Naive thymus-derived CD8-positive, alpha-beta T cell (primary cell): ENCODE measurements around the gene KRT35. TPM values are rescaled to one million over a fixed set of nuclear protein-coding genes. Genes with fewer than 3 reads are reported as not detected.
"Not testable (repeated sequence)": the region's sequence is repeated elsewhere in the genome, so short reads cannot be mapped to it uniquely, and the experiment has no call there.

Experiments used
- ATAC-seq, 2 donors: fragments of 150-1000 bp; cut with Tn5 transposase in 1 of 2; sonication (Bioruptor Pico), chemical (Tn5 transposase) in 1 of 2; 1 replicate in 1 of 2; 2 replicates in 1 of 2; pipeline ENCODE4 v1.10.0; 2021; ENCODE audit warnings: mild to moderate bottlenecking in 2 of 2, moderate library complexity in 2 of 2
- POLR2A ChIA-PET: fragments of 350-600 bp; sonication (Branson Sonifier 250); formaldehyde crosslinking; loops from one replicate; lab custom pipeline; 2021; ENCODE audit warnings: antibody characterized with exemption; lab: Charles Lee
- DNase-seq, 10 donors: peaks; one replicate each; pipeline versions ENCODE4 v3.0.0 to v3.0.0-alpha.2; 2020 to 2022
- H3K27ac Mint-ChIP-seq, 10 donors: one replicate each; pipeline ENCODE4 v1.8.0; 2020 to 2022; ENCODE audit warnings: mild to moderate bottlenecking in 10 of 10, mixed read lengths in 10 of 10, moderate library complexity in 4 of 10, inconsistent platforms in 1 of 10
- H3K27me3 Mint-ChIP-seq, 5 donors: one replicate each; pipeline ENCODE4 v1.8.0; 2021 to 2022; ENCODE audit warnings: mixed read lengths in 5 of 5
- H3K36me3 Mint-ChIP-seq, 3 donors: one replicate each; pipeline ENCODE4 v1.8.0; 2020 to 2022; ENCODE audit warnings: mixed read lengths in 3 of 3, mild to moderate bottlenecking in 2 of 3, inconsistent platforms in 1 of 3
- H3K4me1 Mint-ChIP-seq, 4 donors: one replicate each; pipeline ENCODE4 v1.8.0; 2021 to 2022; ENCODE audit warnings: mixed read lengths in 4 of 4
- H3K4me3 Mint-ChIP-seq, 10 donors: one replicate each; pipeline ENCODE4 v1.8.0; 2020 to 2022; ENCODE audit warnings: mild to moderate bottlenecking in 10 of 10, mixed read lengths in 10 of 10, moderate library complexity in 6 of 10, inconsistent platforms in 1 of 10
- H3K9me3 Mint-ChIP-seq, 9 donors: one replicate each; pipeline ENCODE4 v1.8.0; 2020 to 2022; ENCODE audit warnings: mixed read lengths in 9 of 9, mild to moderate bottlenecking in 3 of 9, inconsistent platforms in 1 of 9, moderate library complexity in 1 of 9
- microRNA-seq: library from miRNA; unstranded; fragments of <30 nt; microRNA quantifications from one replicate; pipeline ENCODE4 v1.2.0, GENCODE V29; 2022; ENCODE audit warnings: borderline microRNAs expressed
- polyA plus RNA-seq, 3 donors: library from polyadenylated mRNA; unstranded; fragments of 300-500 nt; fragmentation: Illumina TruSeq; gene quantifications; one replicate each; pipeline ENCODE4 v1.2.3, GENCODE V29; 2021
- total RNA-seq, 8 experiments: library from RNA in 2 of 8; stranded (reverse) in 2 of 8; gene quantifications; one replicate each; pipeline ENCODE4 v1.2.3 and lab custom pipeline; 2021 to 2026

The KRT35 gene
- total and polyA plus RNA-seq, 5 experiments from 2014 or later = not detected

GRCh38 chr17:41439375-41439774 lies 41.6 kb downstream of the KRT35 start:
- H3K27ac Mint-ChIP-seq = no peak overlapping the region
- H3K9me3 Mint-ChIP-seq = no peaks in the 10 kb centered on the region
- no peak overlapping the region for H3K4me3 Mint-ChIP-seq
- no peak for DNase-seq
- H3K27me3 Mint-ChIP-seq = peaks cover 0 to 16% (median 1%) of the 10 kb centered on the region in 5 donors
- H3K36me3 Mint-ChIP-seq = no peaks in the 10 kb centered on the region
- POLR2A ChIA-PET = interaction anchor here (1.0 kb wide), 1 partner anchor 299 kb away, joined by 3 read pairs; no protein-coding TSS in a partner anchor
- no peak for ATAC-seq
- peaks cover 0 to 10% (median 5%) of the 10 kb centered on the region in 4 donors for H3K4me1 Mint-ChIP-seq

GRCh38 chr17:41437769-41438168 lies 43.2 kb downstream of the KRT35 start:
- DNase-seq (no peak), ATAC-seq (no peak)
- H3K27me3 Mint-ChIP-seq = peaks cover 0 to 5% (median under 1%) of the 10 kb centered on the region in 5 donors
- H3K4me3 Mint-ChIP-seq = no peak overlapping the region
- no peak overlapping the region for H3K27ac Mint-ChIP-seq
- POLR2A ChIA-PET = no interaction called here
- no peaks in the 10 kb centered on the region for H3K36me3 Mint-ChIP-seq
- H3K4me1 Mint-ChIP-seq = peaks cover 0 to 15% (median 9%) of the 10 kb centered on the region in 4 donors
- H3K9me3 Mint-ChIP-seq = no peaks in the 10 kb centered on the region

- H3K27ac Mint-ChIP-seq = no peak overlapping the region
- H3K27me3 Mint-ChIP-seq = peaks cover 0 to 5% (median 0%) of the 10 kb centered on the region in 5 donors
- H3K9me3 Mint-ChIP-seq = no peaks in the 10 kb centered on the region
- DNase-seq (no peak), ATAC-seq (no peak)
- no peak overlapping the region for H3K4me3 Mint-ChIP-seq
- H3K36me3 Mint-ChIP-seq = no peaks in the 10 kb centered on the region
- POLR2A ChIA-PET = no interaction called here
- peaks cover 0 to 15% (median 9%) of the 10 kb centered on the region in 4 donors for H3K4me1 Mint-ChIP-seq
Observed at GRCh38 chr17:41437254-41437653, 43.7 kb downstream of the KRT35 start.

GRCh38 chr17:41434415-41434814 lies 46.5 kb downstream of the KRT35 start:
- POLR2A ChIA-PET = no interaction called here
- H3K27ac Mint-ChIP-seq = peak overlapping the region in 4 of 10 donors; percentile 11 to 47 (median 33)
- H3K4me3 Mint-ChIP-seq = no peak overlapping the region
- H3K9me3 Mint-ChIP-seq = no peaks in the 10 kb centered on the region
- H3K36me3 Mint-ChIP-seq = no peaks in the 10 kb centered on the region
- H3K27me3 Mint-ChIP-seq = peaks cover 0 to 3% (median 0%) of the 10 kb centered on the region in 5 donors
- ATAC-seq (no peak), DNase-seq (peak in 1 of 10 donors; percentile 20)
- H3K4me1 Mint-ChIP-seq = peaks cover 0 to 15% (median 9%) of the 10 kb centered on the region in 4 donors

DNA sequence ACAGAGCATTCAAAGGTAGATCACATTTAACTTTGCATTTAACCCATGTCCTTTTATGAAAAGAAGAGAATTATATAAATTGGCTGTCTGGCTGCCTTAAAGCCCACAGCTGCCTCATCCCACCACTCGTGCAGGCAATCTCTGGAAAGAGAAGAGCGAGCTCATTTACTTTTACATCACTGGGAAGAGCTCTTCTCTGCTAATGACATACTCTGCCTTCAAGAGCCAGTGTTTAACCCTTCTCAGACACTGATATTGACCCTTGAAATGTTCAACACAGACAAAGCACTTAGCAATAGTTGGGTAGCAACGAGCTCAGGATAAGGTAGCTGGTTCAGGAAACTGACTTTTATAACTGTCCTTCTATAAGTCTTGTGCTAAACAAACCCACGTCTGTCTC lies 46.9 kb downstream of the KRT35 start:
- no peaks in the 10 kb centered on the region for H3K9me3 Mint-ChIP-seq
- POLR2A ChIA-PET = no interaction called here
- H3K4me1 Mint-ChIP-seq = peaks cover 0 to 15% (median 9%) of the 10 kb centered on the region in 4 donors
- no peak overlapping the region for H3K4me3 Mint-ChIP-seq
- H3K27me3 Mint-ChIP-seq = peaks cover 0 to 3% (median 0%) of the 10 kb centered on the region in 5 donors
- H3K27ac Mint-ChIP-seq = peak overlapping the region in 1 of 10 donors; percentile 22
- ATAC-seq (no peak), DNase-seq (no peak)
- no peaks in the 10 kb centered on the region for H3K36me3 Mint-ChIP-seq

GRCh38 chr17:41433586-41433985 lies 47.4 kb downstream of the KRT35 start:
- no peak overlapping the region for H3K27ac Mint-ChIP-seq
- peaks cover 0 to 15% (median 9%) of the 10 kb centered on the region in 4 donors for H3K4me1 Mint-ChIP-seq
- H3K9me3 Mint-ChIP-seq = no peaks in the 10 kb centered on the region
- no peaks in the 10 kb centered on the region for H3K36me3 Mint-ChIP-seq
- ATAC-seq = no peak
- no peak overlapping the region for H3K4me3 Mint-ChIP-seq
- no peak for DNase-seq
- H3K27me3 Mint-ChIP-seq = peaks cover 0 to 3% (median 0%) of the 10 kb centered on the region in 5 donors
- POLR2A ChIA-PET = no interaction called here

DNA sequence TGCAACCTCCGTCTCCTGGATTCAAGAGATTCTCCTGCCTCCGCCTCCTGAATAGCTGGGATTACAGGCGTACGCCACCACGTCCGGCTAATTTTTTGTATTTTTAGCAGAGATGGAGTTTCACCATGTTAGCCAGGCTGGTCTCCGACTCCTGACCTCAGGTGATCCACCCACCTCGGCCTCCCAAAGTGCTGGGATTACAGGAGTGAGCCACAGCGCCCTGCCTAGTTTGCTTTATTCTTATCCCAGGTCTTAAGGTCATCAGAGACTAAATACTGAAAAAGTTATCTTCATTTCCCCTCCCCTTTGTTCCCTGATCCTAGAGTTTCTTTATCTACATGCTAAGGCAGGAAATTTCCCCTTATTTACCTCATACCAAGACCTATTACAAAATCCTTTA lies 50.6 kb downstream of the KRT35 start:
- H3K27me3 Mint-ChIP-seq, ATAC-seq, H3K36me3 Mint-ChIP-seq, H3K9me3 Mint-ChIP-seq, H3K4me3 Mint-ChIP-seq, DNase-seq, POLR2A ChIA-PET: not testable (repeated sequence)
- Mint-ChIP-seq H3K27ac (peak overlapping the region in 1 of 10 donors; percentile 12), H3K4me1 (peaks cover 2 to 15% (median 8%) of the 10 kb centered on the region in 4 donors)

DNA sequence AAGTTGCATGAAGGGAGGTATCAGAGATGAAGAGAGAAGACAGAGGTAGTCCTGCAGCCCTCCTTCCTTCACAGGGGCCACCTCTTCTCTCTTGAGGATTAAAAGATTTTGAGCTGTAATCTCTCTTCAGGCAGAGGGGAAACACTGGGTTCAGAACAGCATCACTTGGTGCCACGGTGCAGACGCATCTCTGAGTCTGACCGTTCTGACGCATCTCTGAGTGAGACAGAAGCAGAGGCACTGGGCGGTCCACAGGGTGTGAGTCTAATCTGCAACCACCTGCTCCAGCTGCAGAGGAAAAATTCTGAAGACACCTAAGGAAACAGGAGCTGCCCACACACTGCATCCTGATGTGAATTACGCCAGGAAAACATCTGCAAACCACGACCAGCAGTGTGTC lies 51.3 kb downstream of the KRT35 start:
- Mint-ChIP-seq H3K36me3 (no peaks in the 10 kb centered on the region), H3K27ac (no peak overlapping the region), H3K4me1 (peaks cover 3 to 12% (median 4%) of the 10 kb centered on the region in 4 donors), H3K9me3 (no peaks in the 10 kb centered on the region), H3K27me3 (peaks cover 0 to 3% (median 0%) of the 10 kb centered on the region in 5 donors), H3K4me3 (no peak overlapping the region)
- POLR2A ChIA-PET = no interaction called here
- DNase-seq = no peak
- ATAC-seq = no peak

- ATAC-seq (no peak), DNase-seq (no peak)
- Mint-ChIP-seq H3K27me3 (peaks cover 0 to 3% (median 0%) of the 10 kb centered on the region in 5 donors), H3K4me1 (peaks cover 0 to 4% (median 2%) of the 10 kb centered on the region in 4 donors), H3K36me3 (no peaks in the 10 kb centered on the region), H3K4me3 (no peak overlapping the region), H3K27ac (no peak overlapping the region), H3K9me3 (no peaks in the 10 kb centered on the region)
- POLR2A ChIA-PET = no interaction called here
Observed at GRCh38 chr17:41428591-41429291, 52.2 kb downstream of the KRT35 start.

Small RNAs within 50 kb of the gene (microRNA-seq; reads per million reads assigned to microRNA genes)
- gene MIR6510 = not detected

Other genes with a start within 250 kb of the KRT35 start
- not detected for gene KRTAP9-3, start 248.7 kb downstream of the KRT35 start, total RNA-seq
- not detected for gene KRTAP9-3, start 248.7 kb downstream of the KRT35 start, polyA plus RNA-seq
- gene KRTAP9-8, start 243.2 kb downstream of the KRT35 start, total RNA-seq = not detected
- gene KRTAP9-8, start 243.2 kb downstream of the KRT35 start, polyA plus RNA-seq = not detected
- not detected for gene KRTAP9-4, start 231.5 kb downstream of the KRT35 start, total RNA-seq
- not detected for gene KRTAP9-4, start 231.5 kb downstream of the KRT35 start, polyA plus RNA-seq
- gene KRTAP9-9, start 225.8 kb downstream of the KRT35 start, total RNA-seq = not detected
- gene KRTAP9-9, start 225.8 kb downstream of the KRT35 start, polyA plus RNA-seq = not detected
- gene KRTAP9-6, start 215.8 kb downstream of the KRT35 start, total RNA-seq = not detected
- gene KRTAP9-6, start 215.8 kb downstream of the KRT35 start, polyA plus RNA-seq = not detected
- not detected for gene KRTAP9-7, start 205.5 kb downstream of the KRT35 start, total RNA-seq
- gene KRTAP9-7, start 205.5 kb downstream of the KRT35 start, polyA plus RNA-seq = not detected
- gene KRTAP29-1, start 178.3 kb downstream of the KRT35 start, total RNA-seq = not detected
- 1 to 10 TPM in 1 of 3 donors, not detected in 2; 1.1 TPM for gene KRTAP29-1, start 178.3 kb downstream of the KRT35 start, polyA plus RNA-seq
- under 1 TPM in 1 of 2 experiments, not detected in 1; 0.23 TPM for gene KRTAP16-1, start 171.8 kb downstream of the KRT35 start, total RNA-seq
- gene KRTAP16-1, start 171.8 kb downstream of the KRT35 start, polyA plus RNA-seq = under 1 TPM in 1 of 3 donors, not detected in 2; 0.12 TPM
- not detected for gene KRTAP17-1, start 165.4 kb downstream of the KRT35 start, total RNA-seq
- not detected for gene KRTAP17-1, start 165.4 kb downstream of the KRT35 start, polyA plus RNA-seq
- not detected for gene KRT33A, start 130.3 kb downstream of the KRT35 start, total RNA-seq
- gene KRT33A, start 130.3 kb downstream of the KRT35 start, polyA plus RNA-seq = not detected
- gene KRT33B, start 111.3 kb downstream of the KRT35 start, total RNA-seq = not detected
- not detected for gene KRT33B, start 111.3 kb downstream of the KRT35 start, polyA plus RNA-seq
- gene KRT34, start 98.8 kb downstream of the KRT35 start, total RNA-seq = not detected
- gene KRT34, start 98.8 kb downstream of the KRT35 start, polyA plus RNA-seq = not detected
- gene KRT31, start 83.5 kb downstream of the KRT35 start, total RNA-seq = not detected
- gene KRT31, start 83.5 kb downstream of the KRT35 start, polyA plus RNA-seq = not detected
- not detected for gene KRT37, start 56.6 kb downstream of the KRT35 start, total RNA-seq
- not detected for gene KRT37, start 56.6 kb downstream of the KRT35 start, polyA plus RNA-seq
- gene KRT38, start 40.2 kb downstream of the KRT35 start, total RNA-seq = not detected
- not detected for gene KRT38, start 40.2 kb downstream of the KRT35 start, polyA plus RNA-seq
- not detected for gene KRT32, start 13.8 kb downstream of the KRT35 start, total RNA-seq
- not detected for gene KRT32, start 13.8 kb downstream of the KRT35 start, polyA plus RNA-seq
- gene KRT36, start 8.8 kb upstream of the KRT35 start, total RNA-seq = not detected
- not detected for gene KRT36, start 8.8 kb upstream of the KRT35 start, polyA plus RNA-seq
- not detected for gene KRT13, start 24.5 kb upstream of the KRT35 start, total RNA-seq
- not detected for gene KRT13, start 24.5 kb upstream of the KRT35 start, polyA plus RNA-seq
- not detected for gene KRT15, start 37.7 kb upstream of the KRT35 start, total RNA-seq
- gene KRT15, start 37.7 kb upstream of the KRT35 start, polyA plus RNA-seq = not detected
- gene KRT19, start 47.2 kb upstream of the KRT35 start, total RNA-seq = not detected
- not detected for gene KRT19, start 47.2 kb upstream of the KRT35 start, polyA plus RNA-seq
- gene KRT9, start 90.9 kb upstream of the KRT35 start, total RNA-seq = not detected
- gene KRT9, start 90.9 kb upstream of the KRT35 start, polyA plus RNA-seq = not detected
- not detected for gene KRT14, start 105.7 kb upstream of the KRT35 start, total RNA-seq
- gene KRT14, start 105.7 kb upstream of the KRT35 start, polyA plus RNA-seq = not detected
- gene KRT16, start 131.6 kb upstream of the KRT35 start, total RNA-seq = not detected
- gene KRT16, start 131.6 kb upstream of the KRT35 start, polyA plus RNA-seq = not detected
- not detected for gene KRT17, start 143.4 kb upstream of the KRT35 start, total RNA-seq
- not detected for gene KRT17, start 143.4 kb upstream of the KRT35 start, polyA plus RNA-seq
- gene EIF1, start 207.7 kb upstream of the KRT35 start, total RNA-seq = 1,000 to 10,000 TPM; 1,007 to 1,051 TPM
- gene EIF1, start 207.7 kb upstream of the KRT35 start, polyA plus RNA-seq = 1,000 to 10,000 TPM; 1,100 to 1,335 (median 1,160) TPM
- not detected for gene GAST, start 231.2 kb upstream of the KRT35 start, total RNA-seq
- not detected for gene GAST, start 231.2 kb upstream of the KRT35 start, polyA plus RNA-seq